NCI-H226 (cell line): ENCODE measurements around the gene SP2.
A peak's percentile ranks its signal among the peaks of the same experiment; 100 is the strongest.

Experiments used
- DNase-seq: peaks from one replicate; pipeline ENCODE4 v3.0.0-alpha.2; 2015

The SP2 gene

GRCh38 chr17:47895856-47896671, at the start of gene SP2:
TSS of gene SP2 (plus strand) at chr17:47896236. CDS start at chr17:47896287, 51 bp downstream.
- peak; percentile 100 for DNase-seq

- DNase-seq, result no peak
These were observed 49.2 kb upstream of the SP2 start for GRCh38 chr17:47846716-47847340.

GRCh38 chr17:47847341-47848197, 48.5 kb upstream of the SP2 start:
- no peak for DNase-seq

- DNase-seq, result no peak
These were observed 47.9 kb upstream of the SP2 start for GRCh38 chr17:47848198-47848513.

GRCh38 chr17:47850373-47850691, 45.7 kb upstream of the SP2 start:
- DNase-seq, result no peak

GRCh38 chr17:47850692-47851573, 45.1 kb upstream of the SP2 start, which contains the start of gene SP6:
TSS of gene SP6 (minus strand) at chr17:47851163. CDS start at chr17:47848429, 2,734 bp downstream.
- peak; percentile 82 for DNase-seq

GRCh38 chr17:47851764-47852112, 44.3 kb upstream of the SP2 start:
- no peak for DNase-seq

- no peak for DNase-seq
These were observed 43.7 kb upstream of the SP2 start for GRCh38 chr17:47852113-47852949.

GRCh38 chr17:47853616-47854015, 42.4 kb upstream of the SP2 start:
- DNase-seq, result no peak

GRCh38 chr17:47855737-47856136, 40.3 kb upstream of the SP2 start:
- DNase-seq, result no peak

GRCh38 chr17:47856830-47857229, 39.2 kb upstream of the SP2 start:
- no peak for DNase-seq

- DNase-seq, result no peak
These were observed 38.2 kb upstream of the SP2 start for GRCh38 chr17:47857551-47858455.

- DNase-seq, result no peak
These were observed 35.6 kb upstream of the SP2 start for GRCh38 chr17:47860386-47860785.

GRCh38 chr17:47862621-47863440, 33.2 kb upstream of the SP2 start:
- DNase-seq, result peak; percentile 84

- DNase-seq, result no peak
These were observed 31.2 kb upstream of the SP2 start for GRCh38 chr17:47864791-47865216.

GRCh38 chr17:47866941-47867340, 29.1 kb upstream of the SP2 start:
- DNase-seq, result no peak

GRCh38 chr17:47867813-47868533, 28.1 kb upstream of the SP2 start:
- DNase-seq, result no peak

GRCh38 chr17:47869114-47869513, 26.9 kb upstream of the SP2 start:
- DNase-seq, result no peak

- DNase-seq, result no peak
These were observed 26.0 kb upstream of the SP2 start for GRCh38 chr17:47870056-47870455.
